Urinary bladder (tissue), 4 donors: ENCODE results near the gene USP34. TPM values are rescaled to one million over a fixed set of nuclear protein-coding genes. Genes with fewer than 3 reads are reported as not detected.

Experiments
- DNase-seq: peaks from one replicate; pipeline ENCODE4 v3.0.0-alpha.2; 2015; ENCODE audit errors: extremely low spot score
- H3K27ac ChIP-seq: one replicate; pipeline ENCODE4 v1.5.1; 2013; ENCODE audit warnings: low read depth, mild to moderate bottlenecking, moderate library complexity
- H3K36me3 ChIP-seq: one replicate; pipeline ENCODE4 v1.6.1; 2013; ENCODE audit warnings: mild to moderate bottlenecking, moderate library complexity; ENCODE audit not compliant: insufficient read depth
- H3K4me1 ChIP-seq: one replicate; pipeline ENCODE4 v1.6.1; 2013; ENCODE audit warnings: mild to moderate bottlenecking, moderate library complexity; ENCODE audit not compliant: insufficient read depth
- H3K4me3 ChIP-seq: one replicate; pipeline ENCODE4 v1.5.1; 2013; ENCODE audit warnings: low read depth, low read length
- WGBS: extraction: QIAGEN DNeasy Blood & Tissue Kit; methylation state at CpG from one replicate; pipeline ENCODE4 v1.1.7; 2013; 5-methylcytosine and 5-hydroxymethylcytosine counted together
- polyA plus RNA-seq: library from polyadenylated mRNA; stranded (reverse); fragments of 200-250 nt; gene quantifications from one replicate; pipeline ENCODE4 v1.2.3, GENCODE V29; 2013
- total RNA-seq: library from RNA; depleted of rRNA; stranded (reverse); fragments of >200 nt; gene quantifications from one replicate; pipeline ENCODE4 v1.2.3, GENCODE V29; 2014
- donor health status: healthy with polysubstance abuse.
- donor health status: healthy.

Gene USP34
- total and polyA plus RNA-seq, 2 donors: 48.2 to 294 TPM

DNA sequence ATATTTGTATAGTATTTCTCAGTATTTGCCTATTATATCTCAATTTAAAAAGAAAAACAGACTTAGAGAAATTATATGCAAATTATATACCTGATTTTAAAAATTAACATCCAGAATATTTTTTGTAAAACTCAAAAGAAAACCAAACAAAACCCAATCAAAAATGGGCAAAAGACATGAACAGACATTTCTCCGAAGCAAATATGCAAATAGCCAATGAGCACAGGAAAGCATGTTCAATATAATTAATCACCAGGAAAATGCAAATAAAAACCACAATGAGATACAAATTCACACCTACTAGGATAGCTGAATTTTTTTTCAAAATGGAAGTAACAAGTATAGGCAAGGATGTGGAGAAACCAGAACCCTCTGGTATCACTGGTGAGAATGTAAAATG, 108.0 kb downstream of the USP34 start:
- Histone ChIP-seq H3K27ac (no peak overlapping the region), H3K36me3 (peaks cover 8% of the 10 kb centered on the region), H3K4me1 (peaks cover 2% of the 10 kb centered on the region), H3K4me3 (no peak overlapping the region)
- 99% methylated on average over 1 of the region's 1 CpG for WGBS
- no peak for DNase-seq

GRCh38 chr2:61361068-61361467, 109.8 kb downstream of the USP34 start:
- peaks cover 2% of the 10 kb centered on the region for H3K4me1 ChIP-seq
- no peak for DNase-seq
- no peak overlapping the region for H3K4me3 ChIP-seq
- H3K36me3 ChIP-seq: peaks cover 8% of the 10 kb centered on the region
- 99% methylated on average over 1 of the region's 1 CpG for WGBS
- H3K27ac ChIP-seq: no peak overlapping the region

DNA sequence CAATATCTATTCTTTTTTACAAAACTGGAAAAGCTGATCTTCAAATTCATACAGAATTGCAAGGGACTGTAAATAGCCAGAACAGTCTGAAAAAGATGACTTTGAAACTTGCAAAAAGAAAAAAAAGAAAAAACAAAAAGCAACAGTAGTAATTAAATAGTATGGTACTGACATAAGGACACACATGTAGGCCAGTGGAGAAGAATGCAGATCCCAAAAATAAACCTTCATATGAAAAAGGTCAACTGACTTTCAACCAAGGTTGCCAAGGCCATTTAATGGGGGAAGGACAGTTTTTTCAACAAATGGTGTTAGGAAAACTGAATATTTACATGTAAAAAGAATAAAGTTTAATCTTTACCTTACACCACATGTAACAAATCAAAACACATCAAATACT, 111.8 kb downstream of the USP34 start:
- peaks cover 7% of the 10 kb centered on the region for H3K36me3 ChIP-seq
- H3K4me1 ChIP-seq: peaks cover 2% of the 10 kb centered on the region
- H3K27ac ChIP-seq: no peak overlapping the region
- H3K4me3 ChIP-seq: no peak overlapping the region
- DNase-seq: no peak

DNA sequence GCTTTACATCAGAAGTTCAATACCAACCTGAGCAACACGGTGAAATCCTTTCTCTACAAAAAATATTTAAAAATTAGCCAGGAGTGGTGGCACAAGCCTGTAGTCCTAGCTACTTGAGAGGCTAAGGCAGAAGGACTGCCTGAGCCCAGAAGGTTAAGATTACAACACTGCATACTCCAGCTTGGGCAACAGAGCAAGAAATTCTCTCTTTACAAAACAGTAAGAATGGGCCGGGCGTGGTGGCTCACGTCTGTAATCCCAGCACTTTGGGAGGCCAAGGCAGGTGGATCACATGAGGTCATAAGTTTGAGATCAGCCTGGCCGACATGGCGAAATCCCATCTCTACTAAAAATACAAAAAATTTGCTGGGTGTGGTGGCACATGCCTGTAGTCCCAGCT, 113.2 kb downstream of the USP34 start:
- DNase-seq: no peak
- peaks cover 1% of the 10 kb centered on the region for H3K36me3 ChIP-seq
- WGBS: 96% methylated on average over 6 of the region's 6 CpGs
- peaks cover 2% of the 10 kb centered on the region for H3K4me1 ChIP-seq
- H3K27ac ChIP-seq: no peak overlapping the region
- no peak overlapping the region for H3K4me3 ChIP-seq

DNA sequence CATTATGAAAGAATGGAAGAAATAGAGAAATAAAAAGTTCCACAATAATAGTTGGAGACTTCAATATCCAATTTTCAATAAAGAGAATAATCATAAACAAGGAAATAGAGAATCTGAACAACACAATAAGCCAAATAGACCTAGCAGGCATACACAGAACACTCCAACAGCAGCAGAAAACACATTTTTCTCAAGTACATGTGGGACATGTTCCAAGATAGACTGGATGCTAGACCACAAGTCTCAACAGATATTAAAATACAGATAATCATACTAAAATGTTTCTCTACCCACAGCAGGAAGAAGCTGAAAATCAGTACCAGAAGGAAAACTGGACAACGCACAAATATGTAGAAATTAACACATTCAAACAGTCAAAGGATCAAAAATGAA, 113.9 kb downstream of the USP34 start:
- no peak overlapping the region for H3K4me3 ChIP-seq
- 65% methylated on average over 1 of the region's 1 CpG for WGBS
- no peak overlapping the region for H3K27ac ChIP-seq
- DNase-seq: no peak
- H3K4me1 ChIP-seq: peaks cover 2% of the 10 kb centered on the region
- H3K36me3 ChIP-seq: peaks cover 1% of the 10 kb centered on the region

GRCh38 chr2:61356261-61356957, 114.5 kb downstream of the USP34 start:
- Histone ChIP-seq H3K4me1 (peaks cover 2% of the 10 kb centered on the region), H3K36me3 (peaks cover 1% of the 10 kb centered on the region), H3K27ac (no peak overlapping the region), H3K4me3 (no peak overlapping the region)
- no peak for DNase-seq
- 71% methylated on average over 4 of the region's 4 CpGs for WGBS

DNA sequence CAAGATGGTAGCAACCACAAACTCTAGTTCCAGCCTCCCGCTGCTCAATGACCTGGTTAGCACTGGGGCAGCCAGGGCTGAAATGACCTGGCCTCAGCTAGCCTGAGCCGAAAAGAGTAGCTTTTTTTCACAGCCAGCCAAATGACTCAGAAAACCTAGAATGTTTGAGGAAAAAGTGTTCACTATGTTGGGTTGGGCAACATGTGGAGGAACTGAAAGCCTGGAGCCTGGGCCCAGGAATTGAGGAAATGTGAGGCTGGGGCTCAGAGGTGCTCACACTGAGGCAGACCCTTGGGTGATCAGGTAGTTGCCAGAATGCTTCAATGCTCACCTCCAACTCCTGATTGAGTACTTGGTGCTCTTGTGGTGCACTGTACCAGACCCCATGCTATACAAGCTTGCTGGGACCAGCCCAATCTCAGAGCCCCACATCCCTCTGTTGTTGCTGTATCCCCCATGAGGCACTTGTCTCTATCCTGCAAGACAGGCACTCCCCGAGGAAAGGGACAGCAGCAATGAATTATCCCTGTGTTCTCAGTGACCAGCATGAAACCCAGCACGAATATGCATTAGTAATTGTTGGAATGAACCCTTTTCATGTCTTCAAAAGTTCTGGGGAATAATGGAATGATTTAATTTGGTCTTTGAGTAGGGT, 116.2 kb downstream of the USP34 start:
- DNase-seq: no peak
- no peaks in the 10 kb centered on the region for H3K36me3 ChIP-seq
- H3K27ac ChIP-seq: no peak overlapping the region
- H3K4me3 ChIP-seq: no peak overlapping the region
- WGBS: 95% methylated on average over 4 of the region's 4 CpGs
- peaks cover 2% of the 10 kb centered on the region for H3K4me1 ChIP-seq

GRCh38 chr2:61353909-61354308, 117.0 kb downstream of the USP34 start:
- DNase-seq: no peak
- WGBS: 97% methylated on average over 6 of the region's 6 CpGs
- no peak overlapping the region for H3K4me3 ChIP-seq
- H3K36me3 ChIP-seq: no peaks in the 10 kb centered on the region
- H3K27ac ChIP-seq: no peak overlapping the region
- H3K4me1 ChIP-seq: no peaks in the 10 kb centered on the region

DNA sequence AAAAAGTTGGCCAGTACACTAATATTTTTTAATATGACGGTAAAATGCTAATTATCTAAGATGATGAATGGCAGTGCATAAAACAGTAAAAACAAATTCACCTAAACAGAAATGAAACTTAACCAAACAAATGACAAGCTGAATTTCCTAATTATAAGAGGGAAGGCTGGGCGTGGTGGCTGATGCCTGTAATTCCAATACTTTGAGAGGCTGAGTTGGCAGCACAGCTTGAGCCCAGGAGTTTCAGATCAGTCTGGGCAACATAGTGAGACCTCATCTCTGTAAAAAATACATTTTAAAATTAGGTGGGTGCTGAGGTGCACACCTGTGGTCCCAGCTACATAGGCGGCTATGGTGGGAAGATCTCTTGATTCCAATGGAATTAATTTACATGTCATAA, 120.1 kb downstream of the USP34 start:
- 65% methylated on average over 3 of the region's 3 CpGs for WGBS
- H3K36me3 ChIP-seq: peaks cover 5% of the 10 kb centered on the region
- no peak overlapping the region for H3K27ac ChIP-seq
- DNase-seq: no peak
- no peak overlapping the region for H3K4me3 ChIP-seq
- no peaks in the 10 kb centered on the region for H3K4me1 ChIP-seq

DNA sequence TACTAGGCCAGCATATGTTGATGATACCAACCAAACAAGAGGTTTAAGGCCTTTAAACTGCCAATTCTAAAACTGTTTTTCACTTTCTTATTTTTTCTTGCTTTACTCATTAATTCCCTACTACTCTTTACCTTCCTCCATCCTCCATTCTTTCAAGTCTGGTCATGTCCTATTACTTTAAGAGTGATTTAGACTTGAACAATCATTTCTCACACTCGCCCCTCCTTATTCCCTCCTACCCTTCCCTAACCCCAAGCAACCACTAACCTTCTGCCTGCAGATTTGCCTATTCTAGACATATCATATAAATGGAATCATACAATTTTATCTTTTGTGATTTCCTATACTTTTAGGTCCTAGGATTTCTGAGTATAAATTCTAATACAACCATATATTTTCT, 127.7 kb downstream of the USP34 start:
- Histone ChIP-seq H3K4me1 (no peaks in the 10 kb centered on the region), H3K4me3 (no peak overlapping the region), H3K36me3 (peaks cover 7% of the 10 kb centered on the region), H3K27ac (no peak overlapping the region)
- 93% methylated on average over 1 of the region's 1 CpG for WGBS
- DNase-seq: no peak

DNA sequence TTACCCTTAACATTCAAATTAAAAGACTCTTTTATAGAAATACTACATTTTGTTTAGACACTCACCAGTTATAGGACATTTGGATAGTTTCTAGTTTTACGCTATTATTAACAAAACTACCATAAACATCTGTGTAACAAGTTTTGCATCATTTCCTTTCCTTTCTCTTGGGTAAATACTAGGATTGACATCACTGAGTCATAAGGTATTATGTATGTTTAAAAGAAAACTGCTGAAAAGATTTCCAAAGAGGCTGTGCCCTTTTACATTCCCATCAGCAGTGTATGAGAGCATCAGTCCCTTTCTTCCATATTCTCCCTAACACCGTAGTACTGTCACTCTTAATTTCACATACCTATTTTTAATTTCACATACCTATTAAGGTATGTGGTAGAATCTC, 130.6 kb downstream of the USP34 start:
- H3K4me3 ChIP-seq: no peak overlapping the region
- WGBS: 96% methylated on average over 2 of the region's 2 CpGs
- no peak overlapping the region for H3K27ac ChIP-seq
- no peaks in the 10 kb centered on the region for H3K4me1 ChIP-seq
- DNase-seq: no peak
- H3K36me3 ChIP-seq: peaks cover 2% of the 10 kb centered on the region

DNA sequence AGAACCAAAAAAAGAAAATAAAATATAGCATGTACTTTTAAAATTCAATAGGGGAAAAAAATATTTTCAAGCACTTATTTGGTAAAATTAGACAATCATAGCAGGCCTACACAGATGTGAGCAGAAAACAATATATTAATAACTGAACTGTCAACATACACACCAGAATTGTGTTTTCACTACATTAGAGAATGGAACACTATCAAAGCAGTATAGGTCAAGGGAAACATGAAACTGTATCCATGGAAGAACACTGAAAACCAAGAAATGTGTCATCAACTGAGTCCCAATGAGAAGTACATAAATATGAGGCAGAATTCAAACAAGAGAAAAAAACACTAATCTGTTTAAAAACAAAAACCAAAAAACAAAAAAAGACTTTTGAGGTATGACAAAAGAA, 132.4 kb downstream of the USP34 start:
- Histone ChIP-seq H3K36me3 (no peaks in the 10 kb centered on the region), H3K4me3 (no peak overlapping the region), H3K4me1 (no peaks in the 10 kb centered on the region), H3K27ac (no peak overlapping the region)
- no peak for DNase-seq

- no peak for DNase-seq
- no peaks in the 10 kb centered on the region for H3K4me1 ChIP-seq
- WGBS: 96% methylated on average over 3 of the region's 3 CpGs
- H3K27ac ChIP-seq: no peak overlapping the region
- no peaks in the 10 kb centered on the region for H3K36me3 ChIP-seq
- no peak overlapping the region for H3K4me3 ChIP-seq
Observed at GRCh38 chr2:61335187-61335586, 135.7 kb downstream of the USP34 start.

GRCh38 chr2:61334466-61334865, 136.4 kb downstream of the USP34 start:
- Histone ChIP-seq H3K36me3 (no peaks in the 10 kb centered on the region), H3K4me1 (no peaks in the 10 kb centered on the region)
- 91% methylated on average over 2 of the region's 2 CpGs for WGBS

More at GRCh38 chr2:61334466-61334865, 136.4 kb downstream of the USP34 start:
- DNase-seq: no peak
- Histone ChIP-seq H3K4me3 (no peak overlapping the region), H3K27ac (no peak overlapping the region)
